HG02759 (cell line): ENCODE data around the gene PCED1B.

ENCODE experiments used
- ATAC-seq: cut with Tn5 transposase; IDR thresholded peaks from one replicate; pipeline ENCODE4 v1.9.1; 2021; ENCODE audit warnings: mild to moderate bottlenecking, moderate library complexity; ENCODE audit not compliant: unreplicated experiment

PCED1B gene

GRCh38 chr12:47224563-47225133 lies 145.2 kb downstream of the PCED1B start:
- no peak for ATAC-seq

GRCh38 chr12:47225356-47225755 lies 145.9 kb downstream of the PCED1B start:
- no peak for ATAC-seq

GRCh38 chr12:47226199-47226598 lies 146.8 kb downstream of the PCED1B start:
- no peak for ATAC-seq

GRCh38 chr12:47228802-47229201 lies 149.4 kb downstream of the PCED1B start:
- ATAC-seq = no peak

GRCh38 chr12:47231456-47231855 lies 152.0 kb downstream of the PCED1B start:
- no peak for ATAC-seq

GRCh38 chr12:47234576-47235141 lies 155.2 kb downstream of the PCED1B start:
- ATAC-seq = no peak

- ATAC-seq = no peak
These were observed 156.0 kb downstream of the PCED1B start for GRCh38 chr12:47235258-47236040.

GRCh38 chr12:47236109-47236714 lies 156.8 kb downstream of the PCED1B start:
- ATAC-seq = no peak

- no peak for ATAC-seq
These were observed 158.4 kb downstream of the PCED1B start for GRCh38 chr12:47237751-47238211.

GRCh38 chr12:47238669-47239114 lies 159.3 kb downstream of the PCED1B start:
- no peak for ATAC-seq

GRCh38 chr12:47242426-47242825 lies 163.0 kb downstream of the PCED1B start:
- ATAC-seq = no peak

GRCh38 chr12:47244835-47245234 lies 165.4 kb downstream of the PCED1B start:
- ATAC-seq = no peak

GRCh38 chr12:47245623-47246022 lies 166.2 kb downstream of the PCED1B start:
- no peak for ATAC-seq

GRCh38 chr12:47247418-47247817 lies 168.0 kb downstream of the PCED1B start:
- ATAC-seq = no peak

- ATAC-seq = no peak
These were observed 169.7 kb downstream of the PCED1B start for GRCh38 chr12:47249082-47249481.

GRCh38 chr12:47249719-47250357 lies 170.4 kb downstream of the PCED1B start:
- ATAC-seq = no peak

GRCh38 chr12:47251919-47252318 lies 172.5 kb downstream of the PCED1B start:
- no peak for ATAC-seq

- no peak for ATAC-seq
These were observed 185.5 kb downstream of the PCED1B start for GRCh38 chr12:47264951-47265350.

- no peak for ATAC-seq
These were observed 186.0 kb downstream of the PCED1B start for GRCh38 chr12:47265391-47265790.

GRCh38 chr12:47267571-47267970 lies 188.2 kb downstream of the PCED1B start:
- no peak for ATAC-seq
